Small intestine (tissue), 4 donors: ENCODE data around the gene HYKK. TPM values are rescaled to one million over a fixed set of nuclear protein-coding genes. Genes with fewer than 3 reads are reported as not detected.

Experiments
- polyA plus RNA-seq, 4 donors: library from polyadenylated mRNA; stranded (reverse) in 3 of 4; unstranded in 1 of 4; fragments of 200-250 nt in 3 of 4; fragments of 120-200 nt in 1 of 4; gene quantifications; one replicate each; pipeline versions ENCODE4 v1.2.1 to v1.2.3, GENCODE V29; 2013
- donor health status: healthy with polysubstance abuse.
- donor health status: Bipolar disorder and iron deficiency.
- donor health status: healthy.

The HYKK gene
- polyA plus RNA-seq, 4 donors = 6.8 to 12.4 (median 9.8) TPM

Other genes starting within 250 kb of the HYKK start
- gene DNAJA4, start 243.0 kb upstream of the HYKK start, polyA plus RNA-seq = 10 to 100 TPM; 10.7 to 24.3 (median 15.0) TPM
- 10 to 100 TPM; 45.9 to 68.0 (median 58.6) TPM for gene SKIC8, start 208.0 kb upstream of the HYKK start, polyA plus RNA-seq
- gene CRABP1, start 167.2 kb upstream of the HYKK start, polyA plus RNA-seq = 10 to 100 TPM in 2 of 4 donors, not detected in 2; 10.4 to 16.0 TPM
- 10 to 100 TPM; 12.4 to 63.6 (median 15.3) TPM for gene IREB2, start 69.4 kb upstream of the HYKK start, polyA plus RNA-seq
- 100 to 1,000 TPM; 221 to 348 (median 300) TPM for gene PSMA4, start 32.9 kb downstream of the HYKK start, polyA plus RNA-seq
- gene CHRNA5, start 57.9 kb downstream of the HYKK start, polyA plus RNA-seq = 1 to 10 TPM in 1 of 4 donors, under 1 TPM in 3; 0.67 to 9.8 (median 0.82) TPM
- 1 to 10 TPM in 2 of 4 donors, not detected in 2; 2.2 to 7.3 TPM for gene CHRNA3, start 113.4 kb downstream of the HYKK start, polyA plus RNA-seq
- 1 to 10 TPM in 1 of 4 donors, under 1 TPM in 1, not detected in 2; 0.43 to 1.4 TPM for gene CHRNB4, start 133.6 kb downstream of the HYKK start, polyA plus RNA-seq